HL-60 (cell line): ENCODE measurements around the gene TLR8.
A peak's percentile ranks its signal among the peaks of the same experiment; 100 is the strongest.

Experiments
- DNase-seq, 2 experiments: peaks; one replicate each; pipeline ENCODE4 v3.0.0-alpha.2; 2010 to 2020; ENCODE audit warnings: low read depth in 1 of 2, low spot score in 1 of 2
- H3K27ac ChIP-seq: fragments of 250-450 bp; sonication (Bioruptor Pico); replicated peaks from 2 replicates; pipeline ENCODE4 v1.5.1; 2020; ENCODE audit warnings: mild to moderate bottlenecking, moderate library complexity
- H3K27me3 ChIP-seq: fragments of 250-450 bp; sonication (Bioruptor Pico); 2 replicates; pipeline ENCODE4 v1.5.1; 2021; ENCODE audit warnings: mild to moderate bottlenecking, moderate library complexity; ENCODE audit not compliant: insufficient read depth, poor library complexity, severe bottlenecking
- H3K4me3 ChIP-seq: replicated peaks from 2 replicates; pipeline ENCODE4 v1.5.1; 2011; ENCODE audit warnings: mild to moderate bottlenecking, control low read depth, low read length; ENCODE audit not compliant: insufficient read depth
- CTCF ChIP-seq: IDR thresholded peaks from one replicate; pipeline ENCODE4 v1.5.1; 2011; ENCODE audit warnings: low read length, control low read depth, inconsistent platforms; ENCODE audit not compliant: insufficient read depth
- GABPA ChIP-seq: IDR thresholded peaks from 2 replicates; pipeline ENCODE4 v1.6.1; 2012; ENCODE audit warnings: low read depth
- POLR2AphosphoS5 ChIP-seq: IDR thresholded peaks from 2 replicates; pipeline ENCODE4 v1.6.1; 2012; ENCODE audit warnings: low read depth
- REST ChIP-seq: IDR thresholded peaks from 2 replicates; pipeline ENCODE4 v1.6.1; 2012; ENCODE audit warnings: low read depth; ENCODE audit not compliant: insufficient replicate concordance
- SPI1 ChIP-seq: IDR thresholded peaks from 2 replicates; pipeline ENCODE4 v1.6.1; 2012; ENCODE audit warnings: low read depth, mild to moderate bottlenecking, borderline replicate concordance

TLR8 gene

DNA sequence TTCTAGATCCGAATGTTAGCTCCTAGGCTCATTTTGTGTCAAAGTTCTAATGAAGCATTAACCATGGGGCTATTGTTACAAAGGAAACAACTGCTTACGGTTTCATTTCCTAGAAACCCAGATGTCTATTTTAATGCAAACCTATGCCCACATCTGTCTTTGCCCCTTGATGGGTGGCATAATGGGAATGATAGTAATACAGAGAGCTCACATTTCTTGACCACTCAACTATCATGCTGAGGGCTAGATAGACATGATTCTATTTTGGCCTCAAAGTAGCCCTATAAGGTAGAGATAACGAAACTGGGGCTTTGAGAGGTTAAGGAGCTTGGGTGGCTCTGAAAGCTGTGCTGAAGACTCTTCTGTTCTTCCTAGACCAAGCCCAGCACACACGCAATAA, 37.7 kb upstream of the TLR8 start:
- TF ChIP-seq CTCF (no peak), GABPA (no peak), POLR2AphosphoS5 (no peak), SPI1 (no peak), REST (no peak)
- DNase-seq: no peak
- no peaks in the 10 kb centered on the region for H3K27me3 ChIP-seq
- no peak overlapping the region for H3K4me3 ChIP-seq
- no peak overlapping the region for H3K27ac ChIP-seq

DNA sequence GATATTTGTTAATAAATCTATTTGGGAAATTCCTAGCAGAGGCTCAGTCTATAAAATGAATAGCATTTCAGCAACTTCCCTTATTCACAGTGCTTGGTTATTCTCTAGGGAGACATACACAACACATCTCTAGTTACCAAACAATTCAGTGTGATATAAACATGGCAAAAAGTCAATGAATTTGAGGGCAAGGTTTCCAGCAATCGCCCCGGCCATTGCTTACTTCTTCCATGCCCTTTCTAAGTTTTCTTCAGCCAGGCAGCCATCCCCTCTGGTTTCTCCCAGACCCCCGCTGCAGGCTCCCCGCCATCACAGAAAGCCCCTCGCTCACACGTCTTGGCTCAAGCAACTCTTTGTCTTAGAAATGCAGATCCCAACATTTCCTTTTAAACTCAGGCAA, 35.2 kb upstream of the TLR8 start:
- Histone ChIP-seq H3K4me3 (no peak overlapping the region), H3K27me3 (no peaks in the 10 kb centered on the region), H3K27ac (no peak overlapping the region)
- no peak for TF ChIP-seq SPI1
- DNase-seq: no peak

DNA sequence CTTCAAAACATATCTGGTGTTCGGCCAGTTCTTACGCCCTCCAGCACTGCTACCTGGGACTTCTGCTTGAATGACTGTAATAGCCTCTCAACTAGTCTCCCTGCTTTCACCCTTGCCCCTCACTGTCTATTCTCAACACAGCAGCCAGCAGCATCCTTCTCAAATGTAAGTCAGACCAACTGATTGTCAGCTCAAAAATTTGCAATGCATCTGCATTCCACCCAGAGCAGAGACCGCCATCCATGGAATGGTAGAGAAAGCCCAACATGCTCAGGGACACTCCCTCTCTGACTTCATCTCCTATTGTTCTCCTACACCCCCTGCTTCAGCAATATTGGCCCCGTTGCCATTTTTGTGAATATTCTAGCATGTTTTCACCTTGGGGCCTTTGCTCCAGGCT, 33.7 kb upstream of the TLR8 start:
- Histone ChIP-seq H3K27ac (no peak overlapping the region), H3K27me3 (no peaks in the 10 kb centered on the region), H3K4me3 (no peak overlapping the region)
- DNase-seq: no peak
- TF ChIP-seq SPI1 (no peak), REST (no peak), CTCF (no peak), GABPA (no peak), POLR2AphosphoS5 (no peak)

DNA sequence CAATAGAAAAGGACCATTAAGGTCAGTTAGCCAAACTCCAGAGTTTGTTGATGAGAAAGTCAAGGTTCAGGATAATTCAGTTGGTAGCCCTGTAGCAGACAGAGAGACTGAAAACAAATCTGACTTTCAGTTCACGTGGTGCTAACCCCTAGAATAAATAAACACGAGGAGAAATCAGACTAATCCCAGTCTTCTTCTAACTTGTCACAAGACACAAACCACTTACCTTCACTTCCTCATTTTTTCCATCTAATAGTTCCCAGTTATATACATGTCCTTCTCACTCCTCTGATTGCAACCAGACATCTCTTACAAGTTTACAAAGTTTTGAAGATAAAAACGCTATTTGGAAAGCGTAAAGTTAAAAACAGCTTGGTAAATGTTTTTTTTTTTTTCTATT, 31.8 kb upstream of the TLR8 start:
- no peaks in the 10 kb centered on the region for H3K27me3 ChIP-seq
- no peak for DNase-seq
- H3K4me3 ChIP-seq: no peak overlapping the region
- H3K27ac ChIP-seq: no peak overlapping the region
- TF ChIP-seq SPI1 (peak; percentile 88), POLR2AphosphoS5 (no peak)

DNA sequence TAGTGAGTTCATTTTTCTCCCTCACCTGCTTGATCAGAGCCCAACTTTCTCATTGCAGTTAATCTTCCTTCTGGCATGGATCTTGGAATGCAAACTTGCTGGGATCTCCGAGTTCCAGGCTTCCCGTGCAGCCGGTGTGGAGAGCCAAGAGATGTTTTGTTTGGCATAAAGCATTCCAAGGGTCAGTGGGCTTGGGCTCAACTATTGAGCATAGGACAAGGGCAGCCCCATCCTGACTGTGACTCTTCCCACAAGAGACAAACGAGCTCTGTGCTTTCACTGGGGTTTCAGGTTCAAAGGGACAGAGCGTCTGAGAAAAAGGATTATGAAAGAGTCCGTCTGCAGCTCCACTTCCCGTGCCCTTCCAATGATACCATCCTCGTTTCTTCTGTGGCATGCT, 29.0 kb upstream of the TLR8 start:
- no peak for DNase-seq
- TF ChIP-seq GABPA: no peak
- TF ChIP-seq CTCF: no peak
- TF ChIP-seq POLR2AphosphoS5: no peak
- no peak for TF ChIP-seq REST
- TF ChIP-seq SPI1: no peak
- H3K27ac ChIP-seq: no peak overlapping the region
- no peaks in the 10 kb centered on the region for H3K27me3 ChIP-seq
- H3K4me3 ChIP-seq: no peak overlapping the region
